Measurements from ENCODE around the gene ZNF22.
"Not testable (repeated sequence)": the region's sequence is repeated elsewhere in the genome, so short reads cannot be mapped to it uniquely, and the experiment has no call there.

Gene ZNF22

DNA sequence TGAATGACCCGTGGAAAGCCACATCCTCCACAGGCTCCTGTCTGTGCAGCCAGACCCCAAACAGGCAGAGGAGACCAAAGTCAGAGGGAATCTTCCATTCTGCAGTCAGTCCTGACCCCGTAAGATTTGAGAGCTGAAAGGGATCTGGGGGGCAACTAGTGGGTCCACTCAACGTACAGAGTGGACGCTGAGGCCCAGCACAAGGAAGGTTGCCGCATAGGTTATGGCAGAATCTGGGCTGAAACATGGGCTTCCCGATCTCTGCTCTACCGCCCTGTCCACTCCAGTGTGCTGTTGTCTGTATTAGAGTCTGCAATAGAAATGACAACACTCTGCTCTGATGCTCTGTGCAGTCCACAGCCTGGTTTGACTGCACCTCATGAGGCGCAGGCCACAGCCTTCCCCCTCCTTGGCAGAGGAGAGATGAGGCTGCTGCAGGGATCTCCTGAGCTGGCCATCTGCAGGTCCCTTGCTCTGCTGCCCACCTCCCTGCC, 7.9 kb upstream of the ZNF22 start:
- no peak for DNase-seq

DNA sequence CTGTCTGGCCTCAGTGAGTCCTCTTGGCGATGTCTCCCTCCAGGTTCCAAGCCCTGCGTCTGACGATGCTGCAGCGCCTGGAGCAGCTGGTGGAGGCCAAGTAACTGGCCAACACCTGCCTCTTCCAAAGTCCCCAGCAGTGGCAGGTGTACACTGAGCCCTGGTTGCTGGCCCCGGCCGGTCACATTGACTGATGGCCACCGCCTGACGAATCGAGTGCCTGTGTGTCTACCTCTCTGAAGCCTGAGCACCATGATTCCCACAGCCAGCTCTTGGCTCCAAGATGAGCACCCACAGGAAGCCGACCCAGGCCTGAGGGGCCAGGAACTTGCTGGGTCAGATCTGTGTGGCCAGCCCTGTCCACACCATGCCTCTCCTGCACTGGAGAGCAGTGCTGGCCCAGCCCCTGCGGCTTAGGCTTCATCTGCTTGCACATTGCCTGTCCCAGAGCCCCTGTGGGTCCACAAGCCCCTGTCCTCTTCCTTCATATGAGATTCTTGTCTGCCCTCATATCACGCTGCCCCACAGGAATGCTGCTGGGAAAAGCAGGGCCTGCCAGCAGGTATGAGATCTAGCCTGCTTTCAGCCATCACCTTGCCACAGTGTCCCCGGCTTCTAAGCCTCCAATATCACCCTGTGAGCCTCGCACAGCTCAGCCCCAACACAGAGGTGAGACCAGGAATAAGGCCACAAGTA, 7.3 kb upstream of the ZNF22 start:
- DNase-seq: no peak

DNA sequence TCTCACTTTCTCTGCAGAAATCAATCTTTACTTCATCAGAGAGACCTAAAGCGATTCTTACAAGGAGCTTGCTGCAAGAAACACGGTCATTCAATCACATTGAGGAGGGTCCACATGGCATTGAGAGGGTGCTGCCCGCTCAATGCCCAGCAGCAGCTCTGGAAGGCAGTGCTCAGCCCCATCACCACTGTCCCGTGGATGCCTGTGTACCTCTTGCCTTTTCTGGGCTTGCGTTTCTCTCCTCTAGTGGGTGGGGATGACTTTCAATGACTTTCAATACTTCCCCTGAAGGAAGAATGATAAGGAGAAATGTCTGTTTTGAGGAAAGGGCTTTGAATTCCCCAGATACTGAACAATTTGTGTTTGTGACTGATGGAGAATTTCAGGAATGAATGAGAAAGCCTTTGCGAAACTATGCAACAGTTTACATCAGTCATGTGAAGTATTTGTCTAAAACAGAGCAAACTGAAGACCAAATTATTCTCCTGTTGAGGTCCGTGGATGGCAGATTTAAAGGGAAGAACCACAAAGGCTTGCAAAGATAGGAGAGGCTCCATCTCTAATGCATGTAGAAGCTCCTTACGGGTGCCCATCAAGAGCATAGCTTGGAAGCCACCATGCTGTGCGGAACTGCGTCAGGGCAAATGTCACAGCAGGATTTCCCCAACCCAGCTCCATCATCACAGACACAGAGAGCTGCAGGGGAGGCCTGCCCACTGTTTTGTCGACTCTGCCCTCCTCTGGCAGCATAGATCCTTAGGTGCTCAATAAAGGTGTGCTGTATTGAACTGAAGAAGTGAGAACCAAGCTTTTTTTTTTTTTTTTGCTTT, 6.6 kb upstream of the ZNF22 start:
- DNase-seq: no peak

DNA sequence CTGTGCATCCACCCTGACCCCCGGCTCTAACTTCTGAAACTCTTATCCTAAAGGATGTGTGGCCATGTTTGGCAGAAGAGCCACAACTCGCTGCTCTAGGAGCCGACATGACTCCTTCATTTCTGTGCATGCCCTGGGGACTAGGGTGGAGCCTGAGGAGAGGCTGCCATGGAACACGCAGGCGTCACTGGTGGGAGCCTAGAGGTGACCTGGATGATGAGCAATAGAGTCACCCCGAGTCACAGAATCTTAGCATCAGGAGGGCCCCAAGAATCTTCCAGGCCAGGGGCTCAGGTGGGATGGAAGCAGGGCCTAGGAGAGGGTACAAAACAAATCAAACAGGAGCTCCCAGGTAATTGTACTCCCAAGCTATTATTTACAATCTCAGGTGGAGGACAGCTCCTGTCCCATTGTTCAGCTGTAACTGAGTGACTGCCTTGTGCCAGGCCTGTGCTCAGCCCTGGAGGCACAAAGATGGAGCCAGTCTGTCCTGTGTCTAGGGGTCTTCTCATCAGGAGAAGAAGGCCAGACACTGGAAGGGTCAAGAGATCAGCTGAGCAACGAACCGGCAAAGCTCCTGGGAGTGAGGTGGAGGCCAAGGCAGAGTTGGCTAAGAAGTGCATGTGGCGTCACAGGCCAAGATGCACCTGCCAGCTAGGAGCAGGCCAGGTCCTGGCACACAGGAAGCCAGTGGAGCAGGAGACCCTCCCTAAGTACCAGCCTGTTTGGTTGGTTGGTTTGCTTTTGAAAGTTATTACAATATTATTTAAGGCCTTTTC, 5.8 kb upstream of the ZNF22 start:
- DNase-seq: no peak

DNA sequence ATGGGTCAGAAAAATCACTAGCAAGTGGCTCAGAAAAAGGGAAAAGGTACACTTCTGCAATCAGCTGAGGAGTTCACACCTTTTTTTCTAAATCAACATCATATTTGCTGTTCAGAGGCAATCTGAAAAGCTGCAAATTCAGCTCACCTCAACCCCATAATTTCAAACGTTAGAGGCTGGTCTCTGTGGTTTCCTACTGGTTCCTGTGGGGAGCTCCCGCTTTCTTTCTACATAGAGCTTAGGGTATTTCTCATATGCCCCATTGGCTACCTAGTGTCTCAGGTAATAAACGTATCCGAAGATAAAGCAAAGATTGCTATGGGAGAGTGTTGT, 5.2 kb upstream of the ZNF22 start:
- DNase-seq: no peak

DNA sequence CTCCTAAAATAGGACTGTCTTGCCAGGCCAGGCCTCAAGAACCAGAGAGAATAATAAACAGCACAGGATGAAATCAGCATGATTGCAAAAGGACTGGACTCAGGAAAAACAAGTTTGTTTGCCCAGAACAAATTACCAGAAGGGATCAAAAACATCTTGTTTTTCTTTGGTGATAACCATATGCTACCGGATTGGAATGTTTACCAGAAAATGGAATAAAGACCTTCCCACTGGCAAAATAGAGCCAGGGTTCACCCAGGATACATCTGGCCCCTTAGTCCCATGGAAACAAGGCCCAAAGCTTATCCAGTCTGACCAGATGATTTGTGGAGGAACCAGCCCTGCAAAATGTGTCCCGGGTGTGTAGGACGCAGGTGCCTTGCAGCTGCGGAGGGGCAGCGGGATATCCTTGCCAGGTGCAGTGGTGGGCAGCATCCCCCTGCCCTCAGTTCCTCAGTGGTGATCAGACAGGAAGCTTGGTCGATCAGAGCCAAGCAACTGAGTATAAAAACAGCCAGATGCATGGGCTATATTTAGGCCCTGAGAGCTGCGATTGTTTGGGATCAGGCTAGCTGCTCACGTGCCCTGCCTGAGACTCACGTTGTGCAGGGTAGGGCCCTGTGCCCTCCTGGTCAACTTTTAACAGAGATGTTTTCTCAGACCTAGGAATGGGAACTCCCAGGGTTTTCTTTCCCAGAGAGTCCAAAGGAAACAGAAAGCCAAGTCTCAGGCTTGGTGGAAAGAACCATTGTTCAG, 4.6 kb upstream of the ZNF22 start:
- DNase-seq: no peak

- no peak for DNase-seq
These were observed 3.5 kb upstream of the ZNF22 start for GRCh38 chr10:44997105-44997748.

DNA sequence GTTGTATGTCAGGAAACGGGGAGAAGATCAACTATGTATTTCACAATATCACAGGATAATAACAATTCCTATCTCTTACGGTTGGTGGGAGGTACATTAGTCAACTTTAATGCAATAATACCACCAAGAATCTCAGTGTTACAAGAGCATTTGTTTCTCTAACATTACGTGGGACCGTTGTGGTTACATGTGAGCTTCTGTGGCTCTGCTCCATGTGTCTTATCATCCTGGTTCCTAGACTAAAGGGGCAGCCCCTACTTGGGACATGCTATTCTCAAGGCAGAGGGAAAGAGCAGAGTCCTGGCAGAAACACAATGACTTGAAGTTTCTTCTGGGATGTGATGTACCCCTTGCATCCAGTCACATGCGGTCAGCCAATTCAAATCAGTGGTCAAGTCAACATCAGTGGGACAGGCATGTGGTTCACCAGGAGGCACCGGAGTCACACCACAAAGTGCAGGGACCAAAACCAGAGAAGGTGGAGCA, 2.5 kb upstream of the ZNF22 start:
- DNase-seq: no peak

- no peak for DNase-seq
These were observed 478 bp upstream of the ZNF22 start for GRCh38 chr10:45000138-45000751.

DNA sequence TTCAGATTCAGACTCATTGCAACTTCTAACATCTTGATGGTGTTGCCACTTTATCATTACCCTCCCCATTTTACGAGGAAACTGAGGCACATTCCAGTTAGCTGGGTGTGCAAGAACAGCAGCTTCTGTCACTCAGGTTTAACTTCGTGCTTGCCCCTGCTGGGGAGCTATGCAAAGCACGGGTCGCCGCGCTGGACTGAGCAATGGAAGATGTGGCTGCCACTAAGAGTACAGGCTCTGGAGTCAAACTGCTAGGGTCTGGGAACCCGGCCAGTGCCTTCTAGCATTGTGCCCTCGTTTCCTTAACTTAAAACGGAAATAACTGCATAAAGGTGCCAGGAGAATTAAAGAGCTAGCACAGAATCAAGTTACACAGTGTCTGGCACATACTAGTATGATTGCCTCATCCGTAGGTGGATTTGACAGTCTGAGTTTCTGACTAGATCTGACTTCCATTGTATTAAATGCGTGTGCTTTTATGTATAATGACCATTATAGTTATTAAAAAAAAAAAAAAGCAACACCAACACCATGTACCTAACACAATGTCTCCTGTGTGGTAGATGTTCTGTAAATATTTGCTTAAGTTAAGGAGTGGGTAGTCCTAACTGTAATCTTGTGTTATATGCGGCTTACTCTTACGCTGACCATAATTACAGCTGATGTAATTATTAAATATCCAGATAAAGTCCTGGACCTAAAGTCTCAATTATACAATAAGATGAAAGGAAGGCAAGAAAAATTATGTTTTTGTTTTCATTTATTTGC, 842 bp downstream of the ZNF22 start:
- no peak for DNase-seq

DNA sequence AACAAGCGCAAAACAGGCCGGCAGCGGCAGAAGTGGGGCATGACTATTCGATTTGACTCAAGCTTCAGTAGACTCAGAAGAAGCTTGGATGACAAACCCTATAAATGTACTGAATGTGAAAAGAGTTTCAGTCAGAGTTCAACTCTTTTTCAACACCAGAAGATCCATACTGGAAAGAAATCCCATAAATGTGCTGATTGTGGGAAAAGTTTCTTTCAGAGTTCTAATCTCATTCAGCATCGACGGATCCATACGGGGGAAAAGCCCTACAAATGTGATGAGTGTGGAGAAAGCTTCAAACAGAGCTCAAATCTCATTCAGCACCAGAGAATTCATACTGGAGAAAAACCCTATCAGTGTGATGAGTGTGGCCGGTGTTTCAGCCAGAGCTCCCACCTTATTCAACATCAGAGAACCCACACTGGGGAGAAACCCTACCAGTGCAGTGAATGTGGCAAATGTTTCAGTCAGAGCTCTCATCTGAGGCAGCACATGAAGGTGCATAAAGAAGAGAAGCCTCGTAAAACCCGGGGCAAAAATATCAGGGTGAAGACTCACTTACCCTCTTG, 2.8 kb downstream of the ZNF22 start:
- no peak for DNase-seq

DNA sequence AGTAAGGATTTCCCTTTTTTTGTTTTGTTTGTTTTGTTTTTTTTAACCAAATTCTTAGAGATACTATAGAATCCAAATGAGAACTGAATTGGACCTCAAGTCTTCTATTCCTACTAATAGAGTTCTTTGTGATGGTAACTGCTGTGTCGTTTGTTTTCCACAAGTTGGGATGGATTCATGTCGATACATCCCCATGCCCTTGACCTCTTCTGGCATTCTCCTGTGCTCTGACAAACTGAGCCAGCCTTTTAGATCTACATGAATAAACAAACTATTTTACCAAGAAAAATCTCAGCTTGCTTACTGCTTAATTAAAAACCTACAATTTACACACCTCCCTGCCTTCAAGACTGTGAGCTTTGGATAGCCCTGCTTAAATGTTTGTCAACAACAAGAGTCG, 3.9 kb downstream of the ZNF22 start:
- no peak for DNase-seq

DNA sequence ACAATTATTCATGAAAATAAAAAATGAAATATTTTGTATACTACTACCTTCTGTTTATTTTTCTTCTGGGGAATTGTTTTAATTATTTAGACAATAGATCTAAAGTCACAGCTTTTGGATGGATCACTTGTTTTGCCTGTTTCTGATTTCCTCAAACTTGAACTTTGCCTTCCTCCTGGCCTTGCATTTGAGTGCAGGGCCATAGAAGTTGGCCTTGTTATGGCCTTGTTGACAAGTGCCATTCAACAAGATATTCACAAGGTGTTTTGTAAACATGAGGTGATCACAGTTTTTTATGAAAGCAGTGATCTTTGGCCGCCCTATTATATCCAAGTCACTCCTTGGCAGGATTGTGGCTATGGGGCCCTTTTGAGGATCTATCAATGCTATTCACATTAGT, 4.6 kb downstream of the ZNF22 start:
- no peak for DNase-seq

GRCh38 chr10:45006276-45007030, 5.7 kb downstream of the ZNF22 start:
- DNase-seq: no peak

DNA sequence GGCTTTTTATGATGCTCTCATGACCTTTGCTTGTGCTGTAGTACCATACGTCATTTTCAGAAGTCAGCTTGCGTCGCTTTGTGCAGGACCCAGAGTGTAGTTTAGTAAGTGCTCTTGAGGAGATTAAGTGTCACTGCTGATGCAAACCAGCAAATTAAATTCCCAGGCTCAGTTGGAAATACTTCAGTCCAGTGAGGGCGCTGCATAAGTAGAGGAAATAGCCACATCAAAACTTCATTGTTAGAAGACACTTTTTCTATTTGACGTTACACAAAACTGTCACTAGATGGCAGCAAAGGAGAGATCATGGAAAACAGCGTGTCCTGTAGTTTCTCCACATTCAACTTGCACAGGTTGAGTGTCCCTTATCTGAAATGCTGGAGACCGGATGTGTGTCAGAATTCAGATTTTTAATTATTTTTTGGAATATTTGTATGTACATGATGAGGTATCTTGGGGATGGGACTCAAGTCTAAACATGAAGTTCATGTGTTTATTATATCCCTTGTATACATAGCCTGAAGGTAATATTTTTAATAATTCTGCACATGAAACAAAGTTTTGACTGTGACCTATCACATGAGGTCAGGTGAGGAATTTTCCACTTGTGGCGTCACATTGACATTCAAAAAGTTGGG, 7.9 kb downstream of the ZNF22 start:
- DNase-seq: no peak

DNA sequence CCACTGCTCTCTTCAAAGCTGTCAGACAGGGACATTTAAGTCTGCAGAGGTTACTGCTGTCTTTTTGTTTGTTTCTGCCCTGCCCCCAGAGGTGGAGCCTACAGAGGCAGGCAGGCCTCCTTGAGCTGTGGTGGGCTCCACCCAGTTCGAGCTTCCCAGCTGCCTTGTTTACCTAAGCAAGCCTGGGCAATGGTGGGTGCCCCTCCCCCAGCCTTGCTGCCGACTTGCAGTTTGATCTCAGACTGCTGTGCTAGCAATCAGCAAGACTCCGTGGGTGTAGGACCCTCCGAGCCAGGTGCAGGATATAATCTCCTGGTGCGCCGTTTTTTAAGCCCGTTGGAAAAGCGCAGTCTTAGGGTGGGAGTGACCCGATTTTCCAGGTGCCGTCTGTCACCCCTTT, 13.8 kb downstream of the ZNF22 start:
- not testable (repeated sequence) for DNase-seq

- DNase-seq: no peak
These were observed 14.9 kb downstream of the ZNF22 start for GRCh38 chr10:45015590-45015989.

DNA sequence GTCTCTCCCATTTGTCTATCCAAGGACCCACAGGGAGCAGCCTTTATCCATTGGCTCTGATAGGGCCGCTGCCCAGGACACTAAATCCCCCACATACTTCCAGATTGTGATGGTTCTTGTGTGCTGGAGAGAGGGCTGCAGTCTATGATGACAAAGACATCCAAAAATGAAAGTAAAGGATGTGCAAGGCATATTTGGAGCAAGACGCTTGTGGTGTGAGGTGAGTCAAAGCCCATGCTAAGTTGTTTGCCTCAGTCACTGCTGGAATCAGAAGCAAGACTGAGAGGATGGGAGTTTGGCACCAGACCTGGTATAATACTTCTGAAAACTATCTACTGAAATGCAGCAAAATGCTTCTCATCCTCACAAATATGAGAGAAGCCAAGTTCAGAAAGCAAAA, 22.7 kb downstream of the ZNF22 start:
- no peak for DNase-seq

DNA sequence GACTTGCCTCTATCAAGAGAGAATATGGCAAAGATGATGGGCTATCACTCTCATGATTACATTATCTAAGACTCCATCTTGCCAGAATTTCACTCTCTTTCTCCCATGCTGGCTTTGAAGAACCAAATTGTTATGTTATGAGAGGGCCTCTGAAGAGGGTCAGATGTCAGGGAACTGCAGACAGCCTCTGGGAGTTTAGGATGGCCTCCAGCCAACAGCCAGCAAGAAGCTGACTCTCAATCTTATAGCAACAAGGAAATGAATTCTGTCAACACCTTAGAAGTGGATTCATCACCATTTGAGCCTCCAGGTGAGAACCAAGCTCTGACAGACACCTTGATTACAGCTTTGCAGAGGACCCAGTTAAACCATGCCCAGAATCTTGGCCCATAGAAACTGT, 33.6 kb downstream of the ZNF22 start:
- no peak for DNase-seq

Measured in activated CD4-positive, alpha-beta T cell treated with anti-CD3 and anti-CD28 coated beads for 1 hour (primary cell).